Smooth muscle cell (in vitro differentiated cells): ENCODE data around the gene TBX21. TPM values are rescaled to one million over a fixed set of nuclear protein-coding genes. Genes with fewer than 3 reads are reported as not detected.

Source experiments
- DNase-seq: peaks from one replicate; lab custom pipeline; 2025; ENCODE audit not compliant: unreplicated experiment; lab: John Stamatoyannopoulos, UW
- H2AFZ ChIP-seq: fragments of 200-600 bp; sonication (generic); 2 replicates; pipeline ENCODE4 v1.6.0; 2016; ENCODE audit warnings: antibody characterized with exemption, low read depth, mild to moderate bottlenecking
- H3F3A ChIP-seq: fragments of 200-600 bp; sonication (generic); 2 replicates; pipeline ENCODE4 v1.6.0; 2017; ENCODE audit warnings: antibody characterized with exemption, low read depth
- H3K27ac ChIP-seq: fragments of 200-600 bp; sonication (generic); 2 replicates; pipeline ENCODE4 v1.5.1; 2016; ENCODE audit warnings: low read depth, mild to moderate bottlenecking
- H3K27me3 ChIP-seq: fragments of 200-600 bp; sonication (generic); 2 replicates; pipeline ENCODE4 v1.6.1; 2016; ENCODE audit warnings: low read depth, mild to moderate bottlenecking
- H3K36me3 ChIP-seq: fragments of 200-600 bp; sonication (generic); 2 replicates; pipeline ENCODE4 v1.5.1; 2016; ENCODE audit warnings: low read depth
- H3K4me1 ChIP-seq: fragments of 200-600 bp; sonication (generic); 2 replicates; pipeline ENCODE4 v1.5.1; 2016; ENCODE audit warnings: low read depth
- H3K4me2 ChIP-seq: fragments of 200-600 bp; sonication (generic); 2 replicates; pipeline ENCODE4 v1.6.0; 2016; ENCODE audit warnings: mild to moderate bottlenecking
- H3K4me3 ChIP-seq: fragments of 200-600 bp; sonication (generic); 2 replicates; pipeline ENCODE4 v1.5.1; 2016; ENCODE audit warnings: mild to moderate bottlenecking
- H3K79me2 ChIP-seq: fragments of 200-600 bp; sonication (generic); 2 replicates; pipeline ENCODE4 v1.6.0; 2016; ENCODE audit warnings: low read depth, mild to moderate bottlenecking
- H3K9ac ChIP-seq: fragments of 200-600 bp; sonication (generic); 2 replicates; pipeline ENCODE4 v1.6.0; 2016; ENCODE audit warnings: low read depth
- H3K9me3 ChIP-seq: fragments of 200-600 bp; sonication (generic); replicated peaks from 2 replicates; pipeline ENCODE4 v1.5.1; 2016; ENCODE audit warnings: low read depth
- H4K20me1 ChIP-seq: fragments of 200-600 bp; sonication (generic); 2 replicates; pipeline ENCODE4 v1.6.0; 2016; ENCODE audit warnings: low read depth
- WGBS: methylation state at CpG from one replicate; pipeline ENCODE4 v1.1.7; 2016; ENCODE audit warnings: low lambda C conversion rate; 5-methylcytosine and 5-hydroxymethylcytosine counted together
- polyA plus RNA-seq: library from polyadenylated mRNA; unstranded; fragments of >200 nt; fragmentation: Nextera tagmentation; extraction: Ambion mirVana; gene quantifications from 2 replicates; pipeline ENCODE4 v1.2.1, GENCODE V29; 2016
- total RNA-seq: library from RNA; depleted of rRNA; stranded (reverse); fragments of >200 nt; gene quantifications from 2 replicates; pipeline ENCODE4 v1.2.3, GENCODE V29; 2014
- TF ChIP-seq, protein P1 (sequence below): fragments of 200-600 bp; sonication (generic); IDR thresholded peaks from 2 replicates; pipeline ENCODE4 v1.5.1; 2017; ENCODE audit warnings: borderline replicate concordance, mild to moderate bottlenecking, antibody characterized with exemption; ENCODE audit not compliant: insufficient read depth, poor library complexity, severe bottlenecking

Gene TBX21
- total and polyA plus RNA-seq, 2 experiments from 2014 or later = not detected

DNA sequence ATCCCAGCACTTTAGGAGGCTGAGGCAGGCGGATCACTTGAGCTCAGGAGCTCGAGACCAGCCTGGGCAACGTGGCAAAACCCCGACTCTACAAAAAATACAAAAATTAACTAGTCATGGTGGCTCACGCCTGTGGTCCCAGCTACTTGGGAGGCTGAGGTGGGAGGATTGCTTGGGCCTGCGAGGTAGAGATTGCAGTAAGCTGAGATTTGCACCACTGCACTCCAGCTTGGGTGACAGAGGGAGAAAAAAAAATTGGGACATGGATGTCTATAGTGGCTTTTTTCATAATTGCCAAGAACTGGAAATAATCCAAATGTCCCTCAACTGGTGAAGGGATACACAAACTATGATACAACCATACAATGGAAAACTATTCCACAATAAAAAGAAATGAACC is 59.9 kb downstream of the TBX21 start:
- TF ChIP-seq, protein P1, sequence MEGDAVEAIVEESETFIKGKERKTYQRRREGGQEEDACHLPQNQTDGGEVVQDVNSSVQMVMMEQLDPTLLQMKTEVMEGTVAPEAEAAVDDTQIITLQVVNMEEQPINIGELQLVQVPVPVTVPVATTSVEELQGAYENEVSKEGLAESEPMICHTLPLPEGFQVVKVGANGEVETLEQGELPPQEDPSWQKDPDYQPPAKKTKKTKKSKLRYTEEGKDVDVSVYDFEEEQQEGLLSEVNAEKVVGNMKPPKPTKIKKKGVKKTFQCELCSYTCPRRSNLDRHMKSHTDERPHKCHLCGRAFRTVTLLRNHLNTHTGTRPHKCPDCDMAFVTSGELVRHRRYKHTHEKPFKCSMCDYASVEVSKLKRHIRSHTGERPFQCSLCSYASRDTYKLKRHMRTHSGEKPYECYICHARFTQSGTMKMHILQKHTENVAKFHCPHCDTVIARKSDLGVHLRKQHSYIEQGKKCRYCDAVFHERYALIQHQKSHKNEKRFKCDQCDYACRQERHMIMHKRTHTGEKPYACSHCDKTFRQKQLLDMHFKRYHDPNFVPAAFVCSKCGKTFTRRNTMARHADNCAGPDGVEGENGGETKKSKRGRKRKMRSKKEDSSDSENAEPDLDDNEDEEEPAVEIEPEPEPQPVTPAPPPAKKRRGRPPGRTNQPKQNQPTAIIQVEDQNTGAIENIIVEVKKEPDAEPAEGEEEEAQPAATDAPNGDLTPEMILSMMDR = no peak
- Histone ChIP-seq H3K36me3 (no peaks in the 10 kb centered on the region), H3K27me3 (peaks cover 76% of the 10 kb centered on the region), H2AFZ (no peak overlapping the region), H3K9me3 (no peaks in the 10 kb centered on the region), H3K27ac (no peak overlapping the region), H4K20me1 (no peaks in the 10 kb centered on the region), H3K9ac (no peak overlapping the region), H3K4me3 (no peak overlapping the region), H3K4me1 (no peaks in the 10 kb centered on the region), H3F3A (no peaks in the 10 kb centered on the region), H3K79me2 (no peaks in the 10 kb centered on the region), H3K4me2 (no peak overlapping the region)
- DNase-seq = no peak
- 63% methylated on average over 6 of the region's 6 CpGs for WGBS

Other genes with a start within 250 kb of the TBX21 start
- 67.3 and 70.5 TPM in 2 replicates for gene NPEPPS, start 202.1 kb upstream of the TBX21 start, total RNA-seq
- gene NPEPPS, start 202.1 kb upstream of the TBX21 start, polyA plus RNA-seq = 50.2 and 71.6 TPM in 2 replicates
- gene KPNB1, start 83.3 kb upstream of the TBX21 start, total RNA-seq = 242 and 245 TPM in 2 replicates
- gene KPNB1, start 83.3 kb upstream of the TBX21 start, polyA plus RNA-seq = 78.8 and 83.0 TPM in 2 replicates
- 5.8 and 17.5 TPM in 2 replicates for gene TBKBP1, start 39.1 kb upstream of the TBX21 start, total RNA-seq
- 7.7 and 8.3 TPM in 2 replicates for gene TBKBP1, start 39.1 kb upstream of the TBX21 start, polyA plus RNA-seq
- 3.7 and 9.2 TPM in 2 replicates for gene OSBPL7, start 88.6 kb downstream of the TBX21 start, total RNA-seq
- gene OSBPL7, start 88.6 kb downstream of the TBX21 start, polyA plus RNA-seq = 6.3 and 8.4 TPM in 2 replicates
- 24.0 and 30.4 TPM in 2 replicates for gene MRPL10, start 98.3 kb downstream of the TBX21 start, total RNA-seq
- gene MRPL10, start 98.3 kb downstream of the TBX21 start, polyA plus RNA-seq = 36.6 and 40.4 TPM in 2 replicates
- gene LRRC46, start 98.4 kb downstream of the TBX21 start, total RNA-seq = not detected in 2 replicates
- gene LRRC46, start 98.4 kb downstream of the TBX21 start, polyA plus RNA-seq = 0.26 and 1.2 TPM in 2 replicates
- 16.0 and 18.6 TPM in 2 replicates for gene SCRN2, start 108.0 kb downstream of the TBX21 start, total RNA-seq
- 45.0 and 49.4 TPM in 2 replicates for gene SCRN2, start 108.0 kb downstream of the TBX21 start, polyA plus RNA-seq
- gene SP6, start 117.9 kb downstream of the TBX21 start, total RNA-seq = 9.3 and 9.8 TPM in 2 replicates
- gene SP6, start 117.9 kb downstream of the TBX21 start, polyA plus RNA-seq = 10.7 and 13.1 TPM in 2 replicates
- gene SP2, start 163.0 kb downstream of the TBX21 start, total RNA-seq = 2.4 and 4.7 TPM in 2 replicates
- 9.0 and 9.4 TPM in 2 replicates for gene SP2, start 163.0 kb downstream of the TBX21 start, polyA plus RNA-seq
- 7.6 and 9.3 TPM in 2 replicates for gene PNPO, start 208.3 kb downstream of the TBX21 start, total RNA-seq
- 5.2 and 8.0 TPM in 2 replicates for gene PNPO, start 208.3 kb downstream of the TBX21 start, polyA plus RNA-seq
- not detected in 2 replicates for gene PRR15L, start 224.6 kb downstream of the TBX21 start, total RNA-seq
- 0.15 TPM in 1 of 2 replicates, not detected in the other for gene PRR15L, start 224.6 kb downstream of the TBX21 start, polyA plus RNA-seq
- gene CDK5RAP3, start 237.9 kb downstream of the TBX21 start, total RNA-seq = 79.6 and 85.6 TPM in 2 replicates
- 119 and 121 TPM in 2 replicates for gene CDK5RAP3, start 237.9 kb downstream of the TBX21 start, polyA plus RNA-seq